DMS79 treated with DMSO at 0.1 percent for 48 hours (cell line): ENCODE results near the gene HTR7.
"Not testable (repeated sequence)": the region's sequence is repeated elsewhere in the genome, so short reads cannot be mapped to it uniquely, and the experiment has no call there.

Experiments used
- DNase-seq: peaks from one replicate; lab custom pipeline; 2025; lab: John Stamatoyannopoulos, UW

HTR7 gene

GRCh38 chr10:90857635-90858460, at the start of gene HTR7:
TSS of gene HTR7 (minus strand) at chr10:90858039. CDS start at chr10:90857671, 368 bp downstream.
- DNase-seq = no peak

GRCh38 chr10:90906596-90906995, 48.8 kb upstream of the HTR7 start:
- no peak for DNase-seq

- no peak for DNase-seq
Measured at GRCh38 chr10:90905925-90906324, 48.1 kb upstream of the HTR7 start.

DNA sequence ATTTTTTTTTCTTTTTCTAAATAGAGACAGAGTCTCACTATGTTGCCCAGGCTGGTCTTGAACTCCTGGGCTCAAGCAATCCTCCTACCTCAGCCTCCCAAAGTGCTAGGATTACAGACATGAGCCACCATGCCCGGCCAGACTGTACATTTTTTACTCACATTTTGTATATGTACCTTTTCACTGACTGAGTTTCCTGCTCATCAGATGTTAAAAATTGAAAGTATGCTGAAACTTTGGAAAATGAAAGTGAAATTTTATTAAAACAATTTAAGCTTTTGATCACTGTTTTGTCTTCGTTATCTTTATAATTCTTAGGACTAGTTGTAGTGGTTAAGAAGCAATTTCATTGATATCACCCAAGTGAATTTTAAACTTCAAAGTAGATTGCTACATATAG, 39.1 kb upstream of the HTR7 start:
- not testable (repeated sequence) for DNase-seq

DNA sequence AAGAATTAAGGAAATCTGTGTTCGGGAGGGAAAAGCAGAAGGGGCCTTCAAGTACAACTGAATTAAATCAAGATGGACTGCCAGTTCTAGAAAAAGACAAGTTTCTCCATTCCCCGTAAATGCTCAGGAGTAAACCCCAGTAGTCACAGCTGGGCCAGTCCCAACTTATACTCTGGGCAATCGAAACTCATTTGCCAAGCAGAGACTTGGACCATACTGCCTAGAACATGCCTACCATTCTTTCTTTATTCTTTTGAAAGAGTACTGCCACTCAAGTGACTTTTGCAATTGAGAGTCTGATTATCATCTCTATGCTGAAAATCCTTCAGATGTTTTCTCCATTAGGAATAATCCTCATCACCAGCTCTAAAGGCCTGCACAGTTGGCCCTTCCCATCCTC, 35.4 kb upstream of the HTR7 start:
- no peak for DNase-seq

- DNase-seq = no peak
Measured at GRCh38 chr10:90890347-90890746, 32.5 kb upstream of the HTR7 start.

- no peak for DNase-seq
Measured at GRCh38 chr10:90889636-90890035, 31.8 kb upstream of the HTR7 start.

DNA sequence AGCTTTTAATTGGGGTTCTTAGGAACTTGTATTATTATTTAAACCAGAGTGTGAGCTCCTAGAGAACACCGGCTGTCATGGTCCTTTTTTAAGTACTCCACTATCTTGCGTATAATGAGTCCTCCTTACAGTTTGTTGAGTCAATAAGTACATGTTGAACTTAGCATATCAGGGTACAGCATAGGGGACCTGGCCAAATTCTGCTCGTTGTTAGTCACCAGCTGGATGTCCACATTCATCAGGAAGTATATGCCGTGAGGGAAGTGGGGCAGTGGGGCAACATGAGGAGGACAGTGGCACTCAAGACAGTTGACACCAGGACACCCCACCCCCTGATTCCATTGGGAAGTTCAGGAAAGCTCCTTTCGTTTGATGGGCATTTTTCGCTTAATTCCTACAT, 30.5 kb upstream of the HTR7 start:
- DNase-seq = no peak

DNA sequence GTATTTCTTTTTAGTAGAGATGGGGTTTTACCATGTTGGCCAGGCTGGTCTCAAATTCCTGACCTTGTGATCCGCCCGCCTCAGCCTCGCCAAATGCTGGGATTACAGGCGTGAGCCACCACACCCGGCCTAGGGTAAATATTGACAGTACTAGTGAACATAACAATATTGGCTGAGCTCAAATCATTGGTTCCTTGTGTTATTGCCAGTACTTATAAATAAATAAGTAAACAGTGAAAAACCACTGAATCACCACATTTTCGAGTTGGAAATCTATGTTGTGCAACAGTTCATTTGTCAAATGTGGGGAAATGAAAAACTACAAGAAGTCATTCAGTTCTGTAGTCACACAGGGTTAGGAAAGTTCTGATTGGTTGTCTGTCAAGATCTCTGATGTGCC, 29.7 kb upstream of the HTR7 start:
- no peak for DNase-seq

DNA sequence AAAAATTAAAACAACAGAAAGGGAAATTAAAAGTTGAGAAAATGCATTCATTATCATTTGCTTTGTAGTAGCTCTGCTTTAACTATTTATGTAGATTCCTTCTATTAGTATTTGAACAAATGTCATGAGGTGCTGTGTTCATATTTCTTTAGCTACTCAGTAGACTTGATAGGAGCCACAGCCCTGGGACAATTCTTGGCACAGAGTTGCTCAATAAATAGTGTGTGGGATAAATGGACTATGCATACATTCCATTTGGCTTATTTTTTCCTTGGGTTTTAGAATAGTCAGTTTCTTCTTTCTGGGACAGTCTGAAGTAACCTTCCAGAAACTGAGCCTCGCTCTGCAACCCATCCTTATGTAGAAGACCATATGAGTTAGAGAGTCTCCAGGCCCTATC, 27.3 kb upstream of the HTR7 start:
- no peak for DNase-seq

DNA sequence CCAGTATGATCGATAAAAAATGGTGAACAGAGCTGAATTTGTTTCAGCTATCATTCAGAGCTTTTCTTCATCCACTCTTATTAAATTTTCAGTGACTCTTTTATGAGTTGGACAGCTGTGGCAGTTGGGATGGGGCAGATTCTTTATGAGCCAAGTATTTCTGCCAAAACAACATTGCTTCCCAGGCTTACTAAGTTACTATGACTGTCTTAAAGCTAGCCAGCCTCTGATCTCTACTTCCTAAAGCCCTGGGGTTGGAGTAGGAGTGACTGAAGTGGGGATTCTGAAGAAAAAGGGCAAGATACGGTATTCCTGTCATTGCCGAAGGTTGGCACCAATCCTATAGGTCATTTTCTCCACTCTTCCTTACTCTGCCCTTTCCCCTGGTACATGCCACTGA, 26.6 kb upstream of the HTR7 start:
- no peak for DNase-seq

DNA sequence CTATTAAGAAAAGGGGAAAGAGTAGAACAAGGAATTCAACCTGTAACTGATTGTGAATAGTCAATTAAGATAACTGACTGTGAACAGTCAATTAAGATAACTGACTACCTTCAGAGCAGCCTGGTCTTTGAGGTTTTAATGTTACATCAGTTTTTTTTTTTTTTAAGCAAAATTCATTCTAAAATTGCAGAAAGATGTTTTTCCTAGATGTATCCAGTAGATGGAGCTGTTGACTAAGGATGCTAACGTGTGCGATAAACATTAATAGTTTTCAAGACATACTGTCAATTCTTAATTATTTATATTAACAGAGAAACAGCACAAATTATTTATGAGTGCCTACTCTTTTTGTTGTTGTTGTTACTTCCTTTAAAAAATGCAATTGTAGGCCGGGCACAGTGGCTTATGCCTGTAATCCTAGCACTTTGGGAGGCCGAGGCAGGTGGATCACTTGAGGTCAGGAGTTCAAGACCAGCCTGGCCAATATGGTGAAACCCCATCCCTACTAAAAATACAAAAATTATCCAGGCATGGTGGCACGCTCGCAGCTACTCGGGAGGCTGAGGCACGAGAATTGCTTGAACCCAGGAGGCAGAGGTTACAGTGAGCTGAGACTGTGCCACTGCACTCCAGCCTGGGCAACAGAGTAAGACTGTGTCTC, 22.4 kb upstream of the HTR7 start:
- not testable (repeated sequence) for DNase-seq

- no peak for DNase-seq
Measured at GRCh38 chr10:90879062-90879461, 21.2 kb upstream of the HTR7 start.

DNA sequence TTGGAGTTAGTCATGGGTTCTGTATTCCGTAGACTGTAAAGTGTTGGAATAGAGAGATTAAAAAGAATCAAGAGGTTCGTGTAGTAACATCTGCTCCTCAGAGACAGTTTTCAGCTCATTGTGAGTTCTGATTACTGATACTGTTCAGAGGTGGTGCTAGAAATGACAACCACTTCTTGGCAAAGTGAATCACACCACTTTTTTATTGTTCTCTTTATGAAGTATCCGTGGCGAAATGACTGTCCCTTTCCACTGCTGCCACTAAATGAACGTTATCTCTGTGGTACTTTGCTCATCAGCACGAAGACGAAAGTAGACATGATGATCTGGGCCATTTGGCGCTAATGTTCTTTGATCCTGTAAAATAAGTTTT, 14.8 kb upstream of the HTR7 start:
- DNase-seq = no peak

DNA sequence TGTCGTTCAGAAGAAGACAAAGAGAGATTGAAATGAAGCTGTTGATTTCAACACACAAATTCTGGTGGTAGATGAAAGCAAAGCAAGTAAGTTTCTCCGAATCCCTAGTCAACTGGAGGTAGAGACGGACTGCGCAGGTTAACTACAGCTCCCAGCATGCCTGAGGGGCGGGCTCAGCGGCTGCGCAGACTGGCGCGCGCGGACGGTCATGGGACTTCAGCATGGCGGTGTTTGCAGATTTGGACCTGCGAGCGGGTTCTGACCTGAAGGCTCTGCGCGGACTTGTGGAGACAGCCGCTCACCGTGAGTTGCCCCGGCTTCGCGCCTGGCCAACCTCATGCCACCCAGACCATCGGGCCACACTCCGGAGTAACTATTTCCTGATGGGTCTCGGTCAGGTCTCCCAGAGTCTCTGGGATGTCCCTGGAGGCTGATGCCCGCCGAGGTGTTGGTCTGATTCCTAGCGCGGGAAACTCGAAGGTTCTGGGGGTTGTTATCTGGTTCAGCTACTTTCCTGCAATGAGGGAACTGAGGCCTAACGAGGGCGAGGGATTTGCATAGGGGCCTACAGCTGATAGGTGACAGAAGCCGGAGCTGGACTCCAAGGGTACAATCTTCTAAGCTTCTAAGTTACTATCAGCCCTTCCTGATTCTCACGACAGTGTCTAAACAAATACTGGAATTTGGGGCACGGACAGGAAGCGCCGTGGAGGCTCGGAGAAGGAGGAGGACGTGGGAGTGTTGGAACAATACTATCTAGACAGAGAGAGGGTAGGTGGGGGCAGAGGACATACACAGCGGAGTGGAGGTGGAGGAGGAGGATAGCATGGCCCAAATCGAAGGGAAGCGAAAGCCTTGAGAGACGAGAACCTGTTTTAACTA, 14.2 kb upstream of the HTR7 start, which contains the start of gene RPP30:
RPP30 (plus strand) TSS at position 209 of the 882 bp plus-strand sequence; CDS start at position 222, 13 bp downstream.
- peak; percentile 37 for DNase-seq

- no peak for DNase-seq
Measured at GRCh38 chr10:90871279-90871765, 13.5 kb upstream of the HTR7 start.

- DNase-seq = no peak
Measured at GRCh38 chr10:90866050-90866598, 8.3 kb upstream of the HTR7 start.

DNA sequence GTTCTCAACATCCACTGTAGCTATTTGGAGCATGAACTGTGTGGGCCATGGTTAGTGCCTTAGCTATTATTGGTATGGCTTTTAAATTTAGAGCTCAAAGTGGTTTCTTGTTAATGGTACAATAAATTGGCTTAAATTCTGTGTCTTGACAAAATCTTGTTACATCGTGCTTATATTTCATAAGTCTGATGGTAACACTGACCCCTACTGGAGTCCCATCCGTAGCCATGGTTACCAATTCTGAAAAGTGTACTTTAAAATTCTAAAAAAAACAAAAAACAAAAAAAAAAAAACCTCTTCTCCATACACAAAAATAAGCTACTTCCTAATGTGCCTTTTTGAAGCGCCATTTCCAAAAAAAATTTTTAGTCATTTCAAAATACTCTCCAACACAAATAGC, 7.6 kb upstream of the HTR7 start:
- no peak for DNase-seq

DNA sequence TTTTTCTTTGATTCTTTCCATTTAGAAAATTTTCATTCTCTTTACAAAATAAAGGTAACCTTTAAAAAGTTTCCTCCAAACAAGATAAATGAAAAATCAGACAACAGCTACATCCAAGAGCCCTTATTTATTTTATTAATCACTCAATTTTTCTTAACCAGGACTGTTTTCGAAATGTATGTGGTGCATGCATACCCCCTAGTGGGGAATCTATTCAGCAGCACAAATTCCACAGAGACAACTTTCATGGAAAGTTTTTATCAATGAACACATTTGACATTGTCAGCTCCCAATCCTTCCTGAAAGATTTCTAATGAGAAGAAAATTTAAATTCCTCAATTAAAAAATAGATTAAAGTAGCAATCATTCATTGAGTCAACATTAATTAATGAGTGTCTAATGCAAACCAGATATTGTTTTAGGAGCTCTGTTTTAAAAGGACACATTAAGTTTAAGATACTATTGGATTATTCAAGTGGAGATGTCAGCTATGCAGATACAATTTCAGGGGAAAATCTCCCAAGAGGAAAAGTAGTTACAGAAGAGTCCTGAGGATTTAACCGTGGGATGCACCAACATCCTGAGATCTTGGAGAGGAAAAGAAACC, 5.2 kb upstream of the HTR7 start:
- peak; percentile 7 for DNase-seq

DNA sequence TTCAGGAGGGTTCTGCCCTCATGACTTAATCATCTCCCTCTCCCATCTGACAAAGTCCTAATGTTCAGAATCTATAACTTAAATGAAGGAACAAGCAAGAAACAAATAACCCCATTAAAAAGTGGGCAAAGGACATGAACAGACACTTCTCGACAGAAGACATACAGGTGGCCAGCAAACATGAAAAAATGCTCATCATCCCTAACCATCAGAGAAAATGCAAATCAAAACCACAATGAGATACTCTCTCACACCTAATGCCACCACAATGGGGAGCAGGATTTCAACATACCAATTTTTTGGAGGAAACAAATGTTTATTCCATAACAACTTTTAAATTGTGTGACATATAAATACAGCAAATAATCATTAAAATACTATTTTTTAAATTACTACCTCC, 3.0 kb upstream of the HTR7 start:
- no peak for DNase-seq

- DNase-seq = no peak
Measured at GRCh38 chr10:90859321-90859751, 1.5 kb upstream of the HTR7 start.
